ENCODE measurements around the gene MOSPD3.

GRCh38 chr7:100580466-100581283, 31.7 kb upstream of the MOSPD3 start:
- TF ChIP-seq CTCF (IDR thresholded peaks at IDR 0.05) (no peak), POLR2AphosphoS5 (IDR thresholded peaks at IDR 0.05) (no peak)

Data from gastroesophageal sphincter (tissue), 3 donors.